Measurements from ENCODE around the gene MTCL3. TPM values are rescaled to one million over a fixed set of nuclear protein-coding genes. Genes with fewer than 3 reads are reported as not detected.

Gene MTCL3

Other genes with a start within 250 kb of the MTCL3 start
- 60.3 and 62.0 TPM in 2 replicates for gene ECHDC1, start 175.7 kb downstream of the MTCL3 start, total RNA-seq
- 0.91 and 1.4 TPM in 2 replicates for gene KIAA0408, start 59.9 kb downstream of the MTCL3 start, total RNA-seq
- not detected in 2 replicates for gene C6orf58, start 57.8 kb upstream of the MTCL3 start, total RNA-seq